Skeletal muscle tissue (tissue), 4 donors: ENCODE results near the gene ALDH3A1. TPM values are rescaled to one million over a fixed set of nuclear protein-coding genes. Genes with fewer than 3 reads are reported as not detected.

ENCODE experiments used
- H3K27ac ChIP-seq: one replicate; pipeline ENCODE4 v1.7.0; 2013; ENCODE audit warnings: mild to moderate bottlenecking, low read depth, low read length, inconsistent platforms
- H3K27me3 ChIP-seq, 3 donors: one replicate each; pipeline ENCODE4 v1.7.0; 2013; ENCODE audit warnings: low read length in 3 of 3; ENCODE audit not compliant: control insufficient read depth in 3 of 3, insufficient read depth in 3 of 3
- H3K36me3 ChIP-seq, 3 donors: one replicate each; pipeline ENCODE4 v1.7.0; 2013; ENCODE audit warnings: low read length in 3 of 3; ENCODE audit not compliant: control insufficient read depth in 3 of 3, insufficient read depth in 3 of 3
- H3K4me1 ChIP-seq, 3 donors: one replicate each; pipeline ENCODE4 v1.7.0; 2013; ENCODE audit warnings: low read length in 3 of 3, mild to moderate bottlenecking in 3 of 3; ENCODE audit not compliant: control insufficient read depth in 3 of 3, insufficient read depth in 3 of 3
- H3K4me3 ChIP-seq, 3 donors: one replicate each; pipeline ENCODE4 v1.7.0; 2013; ENCODE audit warnings: low read length in 3 of 3
- H3K9ac ChIP-seq, 3 donors: one replicate each; pipeline ENCODE4 v1.7.0; 2013; ENCODE audit warnings: low read length in 3 of 3, mild to moderate bottlenecking in 3 of 3, moderate library complexity in 2 of 3, low read depth in 1 of 3
- H3K9me3 ChIP-seq, 3 donors: one replicate each; pipeline ENCODE4 v1.7.0; 2013; ENCODE audit warnings: low read length in 3 of 3; ENCODE audit not compliant: control insufficient read depth in 3 of 3
- total RNA-seq: library from RNA; depleted of rRNA; stranded (reverse); fragments of >200 nt; gene quantifications from one replicate; pipeline ENCODE4 v1.2.3, GENCODE V29; 2014
- donor health status: Osteomylitis.

ALDH3A1 gene
- total RNA-seq = not detected

GRCh38 chr17:19747829-19748806 is at the start of gene ALDH3A1:
Gene ALDH3A1, minus strand, starts transcription at chr17:19748298. Its CDS starts 3,169 bp downstream, at chr17:19745129.
- Histone ChIP-seq H3K27ac (no peak within 1 kb of the TSS), H3K4me1 (peaks cover 16 to 35% (median 22%) of the 10 kb centered on the region in 3 donors), H3K9ac (peak within 1 kb of the TSS; percentile 29 to 51 (median 45)), H3K9me3 (no peaks in the 10 kb centered on the region), H3K27me3 (no peaks in the 10 kb centered on the region), H3K4me3 (no peak within 1 kb of the TSS), H3K36me3 (no peaks in the 10 kb centered on the region)

GRCh38 chr17:19796457-19796856 is 48.4 kb upstream of the ALDH3A1 start:
- Histone ChIP-seq H3K27me3 (no peaks in the 10 kb centered on the region), H3K9ac (no peak overlapping the region), H3K4me1 (no peaks in the 10 kb centered on the region), H3K4me3 (no peak overlapping the region), H3K9me3 (peaks cover 0 to 2% (median 0%) of the 10 kb centered on the region in 3 donors), H3K27ac (no peak overlapping the region), H3K36me3 (peaks cover 32 to 67% (median 43%) of the 10 kb centered on the region in 3 donors)

- Histone ChIP-seq H3K9ac (no peak overlapping the region), H3K27me3 (no peaks in the 10 kb centered on the region), H3K36me3 (peaks cover 34 to 65% (median 37%) of the 10 kb centered on the region in 3 donors), H3K9me3 (peaks cover 0 to 2% (median 0%) of the 10 kb centered on the region in 3 donors), H3K4me3 (no peak overlapping the region), H3K27ac (no peak overlapping the region), H3K4me1 (no peaks in the 10 kb centered on the region)
Measured at GRCh38 chr17:19791918-19792550, 43.9 kb upstream of the ALDH3A1 start.

- no peak overlapping the region for H3K4me3 ChIP-seq
- no peaks in the 10 kb centered on the region for H3K27me3 ChIP-seq
- H3K4me1 ChIP-seq = no peaks in the 10 kb centered on the region
- peaks cover 10 to 40% (median 20%) of the 10 kb centered on the region in 3 donors for H3K36me3 ChIP-seq
- no peak overlapping the region for H3K9ac ChIP-seq
- no peaks in the 10 kb centered on the region for H3K9me3 ChIP-seq
- no peak overlapping the region for H3K27ac ChIP-seq
Measured at GRCh38 chr17:19787733-19788357, 39.7 kb upstream of the ALDH3A1 start.

- H3K36me3 ChIP-seq = peaks cover 11 to 38% (median 24%) of the 10 kb centered on the region in 3 donors
- H3K9ac ChIP-seq = no peak overlapping the region
- H3K4me3 ChIP-seq = no peak overlapping the region
- H3K27ac ChIP-seq = no peak overlapping the region
- H3K9me3 ChIP-seq = no peaks in the 10 kb centered on the region
- H3K27me3 ChIP-seq = no peaks in the 10 kb centered on the region
- no peaks in the 10 kb centered on the region for H3K4me1 ChIP-seq
Measured at GRCh38 chr17:19785854-19786253, 37.8 kb upstream of the ALDH3A1 start.

- Histone ChIP-seq H3K9ac (no peak overlapping the region), H3K4me1 (no peaks in the 10 kb centered on the region), H3K4me3 (no peak overlapping the region), H3K27ac (no peak overlapping the region), H3K36me3 (peaks cover 9 to 33% (median 21%) of the 10 kb centered on the region in 3 donors), H3K9me3 (no peaks in the 10 kb centered on the region), H3K27me3 (no peaks in the 10 kb centered on the region)
Measured at GRCh38 chr17:19781488-19782458, 33.7 kb upstream of the ALDH3A1 start.

- Histone ChIP-seq H3K36me3 (peaks cover 18 to 41% (median 27%) of the 10 kb centered on the region in 3 donors), H3K9ac (no peak overlapping the region), H3K4me1 (no peaks in the 10 kb centered on the region), H3K27ac (no peak overlapping the region), H3K4me3 (no peak overlapping the region), H3K27me3 (no peaks in the 10 kb centered on the region), H3K9me3 (no peaks in the 10 kb centered on the region)
Measured at GRCh38 chr17:19780846-19781245, 32.7 kb upstream of the ALDH3A1 start.

- Histone ChIP-seq H3K27me3 (no peaks in the 10 kb centered on the region), H3K9me3 (no peaks in the 10 kb centered on the region), H3K36me3 (peaks cover 15 to 27% (median 24%) of the 10 kb centered on the region in 3 donors), H3K27ac (no peak overlapping the region), H3K9ac (no peak overlapping the region), H3K4me1 (peaks cover 0 to 7% (median 0%) of the 10 kb centered on the region in 3 donors), H3K4me3 (no peak overlapping the region)
Measured at GRCh38 chr17:19773534-19773933, 25.4 kb upstream of the ALDH3A1 start.
